NT2/D1 (cell line): Measurements from ENCODE around the gene COL18A1.

Experiments
- SUZ12 ChIP-seq: IDR thresholded peaks from 2 replicates; pipeline ENCODE4 v1.6.1; 2011; ENCODE audit not compliant: insufficient read length, insufficient read depth; ENCODE audit errors: extremely low read depth
- ZNF274 ChIP-seq: IDR thresholded peaks from 2 replicates; pipeline ENCODE4 v1.6.1; 2011; ENCODE audit warnings: mild to moderate bottlenecking, low read depth, low read length

DNA sequence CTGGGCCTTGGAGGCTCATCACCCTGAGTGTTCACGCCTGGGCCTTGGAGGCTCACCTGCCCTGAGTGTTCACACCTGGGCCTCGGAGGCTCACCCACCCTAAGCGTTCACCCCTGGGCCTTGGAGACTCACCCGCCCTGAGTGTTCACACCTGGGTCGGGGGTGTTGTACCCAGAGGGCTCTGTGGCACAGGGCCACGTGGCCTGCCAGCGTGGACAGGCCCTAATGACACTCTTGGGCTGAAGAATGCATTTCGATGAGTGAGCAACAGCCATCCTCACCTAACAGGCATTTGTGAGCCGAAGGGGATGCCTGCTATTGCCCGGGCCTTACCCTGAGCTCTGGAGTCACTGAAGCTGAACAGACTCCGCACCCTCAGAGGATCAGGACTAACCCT is 119.8 kb downstream of the COL18A1 start:
- no peak for TF ChIP-seq SUZ12
- no peak for TF ChIP-seq ZNF274
